Measurements from ENCODE around the gene KIF2C. TPM values are rescaled to one million over a fixed set of nuclear protein-coding genes. Genes with fewer than 3 reads are reported as not detected.

Gene KIF2C
- polyA plus RNA-seq, 1 of the 3 experiments (the other 2 are of a cell fraction), result 20.7 TPM

DNA sequence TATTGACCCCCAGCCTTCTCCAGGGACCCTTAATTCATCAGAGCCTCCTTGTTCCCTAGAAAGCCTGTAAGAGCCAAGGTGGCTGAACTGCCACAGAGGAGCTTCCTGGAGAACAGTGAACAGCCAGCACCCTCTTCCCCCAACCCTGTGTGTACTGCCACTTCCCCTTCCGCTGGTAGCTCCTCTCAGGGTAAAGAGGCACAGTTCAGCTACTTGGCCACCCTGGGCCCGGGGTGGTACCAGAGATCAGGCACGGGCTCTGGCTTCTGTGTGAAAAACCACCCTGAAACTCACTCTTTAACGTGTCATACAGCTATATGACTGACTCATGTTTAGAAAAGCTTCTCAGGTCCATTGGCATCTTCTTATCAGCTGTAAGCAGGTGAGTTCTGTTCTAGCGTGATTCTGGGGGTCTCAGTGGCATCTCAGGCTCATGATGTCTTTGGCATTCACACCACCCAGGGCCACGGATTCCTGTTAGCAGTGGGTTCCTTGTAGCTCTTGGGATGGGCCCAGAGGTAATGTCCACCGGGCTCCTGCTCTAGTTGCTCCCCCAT lies 42.8 kb upstream of the KIF2C start:
- TF ChIP-seq CHD2 (IDR thresholded peaks at IDR 0.05; ENCODE audit: low read length, partially characterized antibody) (no peak), POLR2AphosphoS5 (IDR thresholded peaks at IDR 0.05; ENCODE audit: low read depth, low read length) (no peak), TCF12 (IDR thresholded peaks at IDR 0.05) (no peak), TAF1 (IDR thresholded peaks at IDR 0.05; ENCODE audit: borderline replicate concordance, low read depth, low read length) (no peak), RAD21 (IDR thresholded peaks at IDR 0.05; ENCODE audit: low read length) (no peak), ELF1 (IDR thresholded peaks at IDR 0.05) (no peak), GABPA (IDR thresholded peaks at IDR 0.05; ENCODE audit: low read depth) (no peak), JUND (IDR thresholded peaks at IDR 0.05) (no peak), EP300 (IDR thresholded peaks at IDR 0.05; ENCODE audit: borderline replicate concordance in 1 of 2, low read depth in 1 of 2, low read length in 1 of 2) (no peak), RCOR1 (IDR thresholded peaks at IDR 0.05; ENCODE audit: low read length) (no peak)
- TF ChIP-seq, protein P1, sequence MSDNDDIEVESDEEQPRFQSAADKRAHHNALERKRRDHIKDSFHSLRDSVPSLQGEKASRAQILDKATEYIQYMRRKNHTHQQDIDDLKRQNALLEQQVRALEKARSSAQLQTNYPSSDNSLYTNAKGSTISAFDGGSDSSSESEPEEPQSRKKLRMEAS (IDR thresholded peaks at IDR 0.05; ENCODE audit: low read depth), result no peak
- TF ChIP-seq, protein P2, sequence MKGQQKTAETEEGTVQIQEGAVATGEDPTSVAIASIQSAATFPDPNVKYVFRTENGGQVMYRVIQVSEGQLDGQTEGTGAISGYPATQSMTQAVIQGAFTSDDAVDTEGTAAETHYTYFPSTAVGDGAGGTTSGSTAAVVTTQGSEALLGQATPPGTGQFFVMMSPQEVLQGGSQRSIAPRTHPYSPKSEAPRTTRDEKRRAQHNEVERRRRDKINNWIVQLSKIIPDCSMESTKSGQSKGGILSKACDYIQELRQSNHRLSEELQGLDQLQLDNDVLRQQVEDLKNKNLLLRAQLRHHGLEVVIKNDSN (IDR thresholded peaks at IDR 0.05; ENCODE audit: borderline replicate concordance, low read depth), result no peak
- TF ChIP-seq, protein P3, sequence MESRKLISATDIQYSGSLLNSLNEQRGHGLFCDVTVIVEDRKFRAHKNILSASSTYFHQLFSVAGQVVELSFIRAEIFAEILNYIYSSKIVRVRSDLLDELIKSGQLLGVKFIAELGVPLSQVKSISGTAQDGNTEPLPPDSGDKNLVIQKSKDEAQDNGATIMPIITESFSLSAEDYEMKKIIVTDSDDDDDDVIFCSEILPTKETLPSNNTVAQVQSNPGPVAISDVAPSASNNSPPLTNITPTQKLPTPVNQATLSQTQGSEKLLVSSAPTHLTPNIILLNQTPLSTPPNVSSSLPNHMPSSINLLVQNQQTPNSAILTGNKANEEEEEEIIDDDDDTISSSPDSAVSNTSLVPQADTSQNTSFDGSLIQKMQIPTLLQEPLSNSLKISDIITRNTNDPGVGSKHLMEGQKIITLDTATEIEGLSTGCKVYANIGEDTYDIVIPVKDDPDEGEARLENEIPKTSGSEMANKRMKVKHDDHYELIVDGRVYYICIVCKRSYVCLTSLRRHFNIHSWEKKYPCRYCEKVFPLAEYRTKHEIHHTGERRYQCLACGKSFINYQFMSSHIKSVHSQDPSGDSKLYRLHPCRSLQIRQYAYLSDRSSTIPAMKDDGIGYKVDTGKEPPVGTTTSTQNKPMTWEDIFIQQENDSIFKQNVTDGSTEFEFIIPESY (IDR thresholded peaks at IDR 0.05; ENCODE audit: borderline replicate concordance, low read depth), result no peak
- H3K4me1 ChIP-seq (ENCODE audit: control insufficient read depth in 1 of 2, insufficient read depth in 2 of 2, low read depth in 1 of 2, low read length in 1 of 2), result no peaks in the 10 kb centered on the region
- ChIA-PET POLR2A (no interaction called here), CTCF (interaction anchor here (1.0 to 1.4 kb wide), 4 partner anchors 10 to 21 kb away, joined by 3 to 5 read pairs (median 4); no protein-coding TSS in a partner anchor)
- 61% methylated on average over 7 of the region's 7 CpGs for WGBS (ENCODE audit: low lambda C conversion rate)
- no peak overlapping the region for H3K9ac ChIP-seq
- H3K36me3 ChIP-seq (replicated peaks in 1 of 2; ENCODE audit: control insufficient read depth in 1 of 2, insufficient read depth in 2 of 2, low read length in 1 of 2), result no peaks in the 10 kb centered on the region
- H3K79me2 ChIP-seq (ENCODE audit: insufficient read depth), result no peaks in the 10 kb centered on the region
- H4K20me1 ChIP-seq (ENCODE audit: insufficient read depth), result no peaks in the 10 kb centered on the region
- no peaks in the 10 kb centered on the region for H3K9me2 ChIP-seq
- no peak overlapping the region for H3K27ac ChIP-seq (ENCODE audit: low read depth in 2 of 2, low read length in 1 of 2)
- DNase-seq, result no peak
- H2AFZ ChIP-seq (ENCODE audit: low read depth), result no peak overlapping the region
- no peaks in the 10 kb centered on the region for H3F3A ChIP-seq (replicated peaks; ENCODE audit: insufficient read depth)
- no peak overlapping the region for H3K4me2 ChIP-seq
- no peaks in the 10 kb centered on the region for H3K9me3 ChIP-seq
- no peaks in the 10 kb centered on the region for H3K27me3 ChIP-seq (ENCODE audit: insufficient read depth)
- H3K4me3 ChIP-seq (ENCODE audit: low read depth in 2 of 2, low read length in 1 of 2), result no peak overlapping the region

DNA sequence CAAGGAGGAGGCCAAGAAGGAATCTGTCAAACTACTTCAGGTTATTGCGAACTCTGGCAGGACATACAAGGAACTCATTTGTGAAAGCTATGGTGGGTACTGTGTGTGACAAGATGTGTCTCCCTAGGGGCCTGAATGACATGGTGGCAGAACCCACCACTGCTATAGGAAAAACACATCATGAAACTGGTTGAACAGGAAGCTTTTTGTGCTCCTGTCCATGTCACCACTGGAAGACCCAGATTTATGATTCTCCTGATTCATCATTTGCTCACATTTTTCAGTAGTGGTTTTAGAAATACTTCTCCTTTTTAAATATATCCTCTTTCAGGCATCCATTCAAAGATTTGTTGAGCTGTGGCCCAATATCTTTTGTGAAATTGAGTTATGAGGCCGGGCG lies 41.5 kb upstream of the KIF2C start:
- POLR2A ChIA-PET, result no interaction called here
- Histone ChIP-seq H3K9me3 (no peaks in the 10 kb centered on the region), H3K4me3 (ENCODE audit: low read depth in 2 of 2, low read length in 1 of 2) (no peak overlapping the region), H4K20me1 (ENCODE audit: insufficient read depth) (no peaks in the 10 kb centered on the region), H3K9ac (no peak overlapping the region), H3K36me3 (replicated peaks in 1 of 2; ENCODE audit: control insufficient read depth in 1 of 2, insufficient read depth in 2 of 2, low read length in 1 of 2) (no peaks in the 10 kb centered on the region), H3K27ac (ENCODE audit: low read depth in 2 of 2, low read length in 1 of 2) (no peak overlapping the region), H3K79me2 (ENCODE audit: insufficient read depth) (no peaks in the 10 kb centered on the region), H3K9me2 (no peaks in the 10 kb centered on the region), H2AFZ (ENCODE audit: low read depth) (no peak overlapping the region), H3F3A (replicated peaks; ENCODE audit: insufficient read depth) (no peaks in the 10 kb centered on the region), H3K4me2 (no peak overlapping the region), H3K27me3 (ENCODE audit: insufficient read depth) (no peaks in the 10 kb centered on the region), H3K4me1 (ENCODE audit: control insufficient read depth in 1 of 2, insufficient read depth in 2 of 2, low read depth in 1 of 2, low read length in 1 of 2) (no peaks in the 10 kb centered on the region)
- CTCF ChIA-PET, result interaction anchor here (1.4 kb wide), 1 partner anchor 9 kb away, joined by 4 read pairs; no protein-coding TSS in a partner anchor
- DNase-seq, result no peak
- TF ChIP-seq ELF1 (IDR thresholded peaks at IDR 0.05), result no peak
- no peak for TF ChIP-seq MXI1 (IDR thresholded peaks at IDR 0.05; ENCODE audit: low read depth, low read length)
- TF ChIP-seq SIN3A (IDR thresholded peaks at IDR 0.05; ENCODE audit: borderline replicate concordance, low read depth, low read length), result no peak
- TF ChIP-seq, protein P3 (IDR thresholded peaks at IDR 0.05; ENCODE audit: borderline replicate concordance, low read depth), result no peak
- TF ChIP-seq CHD2 (IDR thresholded peaks at IDR 0.05; ENCODE audit: low read length, partially characterized antibody), result no peak
- TF ChIP-seq FOXM1 (IDR thresholded peaks at IDR 0.05; ENCODE audit: low read depth), result no peak
- TF ChIP-seq RXRA (IDR thresholded peaks at IDR 0.05; ENCODE audit: borderline replicate concordance, low read depth), result no peak
- TF ChIP-seq, protein P4, sequence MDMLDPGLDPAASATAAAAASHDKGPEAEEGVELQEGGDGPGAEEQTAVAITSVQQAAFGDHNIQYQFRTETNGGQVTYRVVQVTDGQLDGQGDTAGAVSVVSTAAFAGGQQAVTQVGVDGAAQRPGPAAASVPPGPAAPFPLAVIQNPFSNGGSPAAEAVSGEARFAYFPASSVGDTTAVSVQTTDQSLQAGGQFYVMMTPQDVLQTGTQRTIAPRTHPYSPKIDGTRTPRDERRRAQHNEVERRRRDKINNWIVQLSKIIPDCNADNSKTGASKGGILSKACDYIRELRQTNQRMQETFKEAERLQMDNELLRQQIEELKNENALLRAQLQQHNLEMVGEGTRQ (IDR thresholded peaks at IDR 0.05; ENCODE audit: borderline replicate concordance, low read depth, low read length), result no peak
- no peak for TF ChIP-seq YY1 (IDR thresholded peaks at IDR 0.05; ENCODE audit: low read depth)
- WGBS (ENCODE audit: low lambda C conversion rate), result 94% methylated on average over 3 of the region's 3 CpGs
